Measurements from ENCODE around the gene SLC23A1.
"Not testable (repeated sequence)": the region's sequence is repeated elsewhere in the genome, so short reads cannot be mapped to it uniquely, and the experiment has no call there.

Gene SLC23A1

DNA sequence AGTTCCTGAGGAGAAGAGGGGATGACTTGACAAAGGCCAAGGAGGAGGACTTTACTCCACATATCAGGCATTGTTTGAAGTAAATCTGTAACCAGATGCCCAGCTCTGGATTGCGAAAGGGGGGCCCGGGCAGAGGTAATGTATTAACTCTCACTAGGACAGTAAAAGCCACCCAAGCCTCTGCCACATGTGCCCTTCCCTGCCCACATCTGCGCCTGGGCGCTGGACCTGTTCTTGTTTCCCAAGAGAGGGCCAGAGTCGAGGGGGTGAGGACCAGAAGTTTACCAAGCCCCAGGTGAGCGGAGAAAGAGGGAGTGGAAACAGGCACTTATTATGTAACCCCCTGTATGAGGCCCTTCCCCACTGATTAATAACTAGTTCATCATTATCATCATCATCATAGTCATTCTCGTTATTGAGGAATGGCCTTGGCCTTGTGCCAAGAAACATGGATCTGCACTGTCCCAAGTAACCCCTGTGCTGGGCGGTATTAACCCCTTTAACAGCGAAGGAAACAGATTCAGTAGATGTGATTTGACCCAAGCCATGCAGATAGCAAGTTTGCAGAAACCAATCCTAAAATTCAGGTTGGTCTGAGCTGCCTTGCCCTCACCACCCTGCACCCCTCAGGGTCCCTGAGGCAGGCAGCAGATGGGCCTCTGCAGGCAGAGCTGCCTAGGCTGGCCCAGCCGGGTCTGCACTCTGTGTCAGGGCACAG lies at the start of gene SLC23A1:
Gene SLC23A1 (minus strand): TSS at position 23 of the 718 bp plus-strand sequence. CDS start 44 bp downstream, outside the sequence.
- DNase-seq, result no peak

- DNase-seq, result no peak
These were observed 48.6 kb upstream of the SLC23A1 start for GRCh38 chr5:139431706-139432105.

GRCh38 chr5:139430015-139430414 lies 46.9 kb upstream of the SLC23A1 start:
- no peak for DNase-seq

- no peak for DNase-seq
These were observed 43.2 kb upstream of the SLC23A1 start for GRCh38 chr5:139426203-139426885.

GRCh38 chr5:139425497-139425896 lies 42.4 kb upstream of the SLC23A1 start:
- no peak for DNase-seq

GRCh38 chr5:139422307-139422893 lies 39.3 kb upstream of the SLC23A1 start:
- peak; percentile 32 for DNase-seq

DNA sequence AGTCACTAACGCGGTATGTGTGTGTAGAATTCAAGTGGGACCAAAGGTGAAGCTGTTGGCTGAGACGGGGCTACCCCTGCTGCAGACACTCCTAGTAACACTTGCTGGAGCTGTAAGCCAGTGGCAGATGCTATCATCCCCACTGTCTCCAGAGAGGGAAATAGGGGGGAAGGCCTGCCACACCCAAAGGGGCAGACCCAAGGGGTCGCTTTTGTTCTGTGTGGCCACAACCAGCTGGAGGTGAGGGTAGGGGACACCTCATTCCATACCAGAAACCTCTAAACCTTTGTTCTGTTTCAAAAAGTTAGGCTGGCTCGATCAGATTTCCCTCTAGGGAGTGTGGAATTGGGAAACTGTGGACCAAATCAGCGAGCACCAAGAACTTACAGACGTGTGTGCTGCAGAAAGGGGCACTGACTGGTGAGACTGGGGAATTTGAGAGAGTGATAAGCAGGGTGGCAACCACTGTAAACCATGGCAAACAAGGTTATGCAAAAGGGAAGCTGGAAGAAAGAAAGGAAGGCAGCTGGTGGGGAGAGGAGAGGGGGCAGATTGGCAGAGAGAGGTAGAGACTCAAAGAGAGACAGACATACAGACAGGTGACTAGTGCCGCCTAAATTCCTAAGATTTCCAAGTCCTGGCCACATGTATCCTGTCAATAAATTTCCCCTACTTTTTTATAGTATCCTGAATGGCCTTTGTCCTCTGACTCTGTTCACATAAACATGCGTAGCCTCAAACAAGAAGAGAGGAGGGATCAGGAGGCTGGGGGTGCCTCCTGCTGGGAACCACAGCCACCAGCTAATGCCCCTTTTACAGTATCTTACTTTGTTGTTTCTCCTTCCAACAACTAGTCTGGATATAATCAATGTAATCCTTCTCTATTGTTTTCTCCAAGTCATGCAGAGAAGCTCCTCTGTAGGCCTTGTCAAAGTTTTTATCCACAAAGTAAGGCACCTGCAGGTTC lies 36.4 kb upstream of the SLC23A1 start:
- DNase-seq, result no peak

GRCh38 chr5:139418793-139419192 lies 35.7 kb upstream of the SLC23A1 start:
- DNase-seq, result no peak

- DNase-seq, result no peak
These were observed 34.1 kb upstream of the SLC23A1 start for GRCh38 chr5:139417214-139417613.

DNA sequence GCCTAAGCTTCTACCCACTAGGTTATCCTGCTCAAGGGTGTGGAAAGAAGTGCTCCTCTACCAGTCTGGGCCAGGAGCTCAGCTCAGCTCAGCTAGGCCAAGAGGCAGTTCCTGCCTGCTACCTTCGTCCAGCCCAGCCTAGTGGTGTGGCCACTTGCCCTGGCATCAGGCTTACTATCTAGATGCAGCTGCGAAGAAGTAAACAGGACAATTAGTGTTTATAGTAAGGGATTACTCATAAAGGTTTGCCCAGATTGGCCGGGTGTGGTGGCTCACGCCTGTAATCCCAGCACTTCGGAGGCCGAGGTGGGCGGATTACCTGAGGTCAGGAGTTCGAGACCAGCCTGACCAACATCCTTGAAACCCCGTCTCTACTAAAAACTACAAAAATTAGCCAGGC lies 33.6 kb upstream of the SLC23A1 start:
- DNase-seq, result no peak

- DNase-seq, result no peak
These were observed 32.8 kb upstream of the SLC23A1 start for GRCh38 chr5:139415869-139416268.

DNA sequence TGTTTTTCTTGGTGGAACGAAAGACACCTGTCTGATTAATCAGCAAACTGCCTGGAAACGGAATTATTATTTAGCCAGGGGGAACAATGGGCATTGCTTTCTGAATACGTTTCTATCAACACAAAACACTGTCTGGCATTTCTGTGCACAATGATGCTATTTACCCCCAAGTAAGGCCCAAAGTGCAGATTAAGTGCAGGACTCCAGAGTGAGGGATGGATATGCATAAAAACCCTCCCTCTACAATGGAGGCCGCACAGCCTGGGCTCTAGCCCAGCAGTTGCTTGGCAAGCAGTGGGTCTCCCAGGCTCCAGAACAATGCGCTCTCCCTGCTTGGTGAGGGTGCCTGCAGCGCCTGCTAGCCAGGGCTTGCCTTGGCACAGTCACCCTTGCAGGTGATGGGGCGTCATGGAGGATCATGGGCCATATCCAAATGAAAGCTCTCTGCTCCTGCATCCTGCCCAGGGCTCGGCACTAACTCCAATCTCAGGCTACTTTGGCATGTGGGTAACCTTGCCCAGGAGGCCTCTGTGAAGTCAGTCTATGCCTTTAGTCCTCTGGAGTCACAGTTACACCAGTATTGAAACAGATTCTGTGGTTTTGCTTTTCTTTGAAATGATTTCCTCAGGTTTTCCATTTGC lies 32.2 kb upstream of the SLC23A1 start:
- DNase-seq, result no peak

- DNase-seq, result no peak
These were observed 31.6 kb upstream of the SLC23A1 start for GRCh38 chr5:139414581-139415130.

- DNase-seq, result no peak
These were observed 30.9 kb upstream of the SLC23A1 start for GRCh38 chr5:139413963-139414362.

- no peak for DNase-seq
These were observed 30.1 kb upstream of the SLC23A1 start for GRCh38 chr5:139413153-139413552.

- no peak for DNase-seq
These were observed 28.1 kb upstream of the SLC23A1 start for GRCh38 chr5:139410993-139411828.

- no peak for DNase-seq
These were observed 27.3 kb upstream of the SLC23A1 start for GRCh38 chr5:139410121-139410992.

- DNase-seq, result not testable (repeated sequence)
These were observed 26.0 kb upstream of the SLC23A1 start for GRCh38 chr5:139409116-139409515.

DNA sequence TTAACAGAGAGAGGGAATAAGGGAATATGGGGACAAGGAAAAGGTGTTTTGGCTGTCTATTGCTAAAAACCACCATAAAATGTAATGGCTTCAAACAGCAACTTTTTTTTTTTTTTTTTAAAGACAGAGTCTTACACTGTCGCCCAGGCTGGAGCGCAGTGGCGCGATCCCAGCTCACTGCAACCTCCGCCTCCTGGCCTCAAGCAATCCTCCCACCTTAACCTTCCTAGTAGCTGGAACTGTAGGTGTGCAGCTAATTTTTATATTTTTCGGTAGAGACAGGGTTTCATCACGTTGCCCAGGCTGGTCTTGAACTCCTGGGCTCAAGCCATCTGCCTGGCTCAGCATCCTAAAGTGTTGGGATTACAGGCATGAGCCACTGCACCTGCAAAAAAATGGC lies 25.1 kb upstream of the SLC23A1 start:
- no peak for DNase-seq

DNA sequence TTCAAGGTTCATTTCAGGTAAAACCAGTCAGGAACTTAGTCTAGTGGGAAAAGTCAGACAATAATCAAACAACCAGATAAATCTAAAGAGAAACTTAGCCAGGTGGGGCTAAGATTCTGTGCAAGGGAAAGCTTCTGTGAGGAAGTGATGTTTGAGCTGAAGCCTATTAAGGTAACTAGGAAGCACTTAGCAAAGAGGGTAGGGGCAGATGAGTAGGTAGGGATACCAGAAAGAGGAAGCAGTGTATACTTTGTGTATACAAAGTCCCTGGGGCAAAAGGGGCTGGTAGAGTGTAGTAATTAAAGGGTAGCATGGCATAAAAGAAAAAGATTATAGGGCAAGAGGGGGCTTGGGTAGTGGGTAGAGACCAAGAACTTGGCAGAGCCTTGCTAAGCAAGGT lies 24.4 kb upstream of the SLC23A1 start:
- peak; percentile 16 for DNase-seq

Data from NCI-H1436 (cell line).